Lower leg skin (tissue), 4 donors: ENCODE measurements around the gene RASA1. TPM values are rescaled to one million over a fixed set of nuclear protein-coding genes. Genes with fewer than 3 reads are reported as not detected.

Source experiments
- DNase-seq, 2 donors: peaks; one replicate each; pipeline ENCODE4 v3.0.0-alpha.2; 2019; ENCODE audit warnings: low spot score in 2 of 2
- H3K4me3 ChIP-seq: fragments of 200-600 bp; sonication (generic); 2 replicates; pipeline ENCODE4 v1.5.1; 2017; ENCODE audit warnings: mild to moderate bottlenecking, low read depth; ENCODE audit not compliant: poor library complexity, severe bottlenecking
- POLR2A ChIP-seq, 2 donors: fragments of 450-650 bp; IDR thresholded peaks; one replicate each; pipeline ENCODE4 v1.6.1; 2016 to 2017; ENCODE audit warnings: antibody characterized with exemption in 2 of 2, mild to moderate bottlenecking in 1 of 2, moderate library complexity in 1 of 2
- WGBS, 2 donors: methylation state at CpG; one replicate each; pipeline ENCODE4 v1.1.5; 2018; 5-methylcytosine and 5-hydroxymethylcytosine counted together
- intact Hi-C: fragments of 100-400 bp; cut with DNase I; formaldehyde crosslinking; loops from one replicate; pipeline ENCODE4 v1.15.0; 2023; ENCODE audit warnings: low total_unique reads
- total RNA-seq, 4 donors: library from RNA; depleted of rRNA; stranded (reverse); fragments of >200 nt; gene quantifications; one replicate each; pipeline ENCODE4 v1.1.0, GENCODE V29; 2016
- TF ChIP-seq, protein P1 (sequence below), 3 donors: fragments of 450-650 bp; IDR thresholded peaks; one replicate each; pipeline ENCODE4 v1.5.1; 2016; ENCODE audit warnings: antibody characterized with exemption in 3 of 3, mild to moderate bottlenecking in 3 of 3, moderate library complexity in 2 of 3

The RASA1 gene
- total RNA-seq, 4 donors from 2014 or later: 25.8 to 29.7 (median 28.1) TPM

DNA sequence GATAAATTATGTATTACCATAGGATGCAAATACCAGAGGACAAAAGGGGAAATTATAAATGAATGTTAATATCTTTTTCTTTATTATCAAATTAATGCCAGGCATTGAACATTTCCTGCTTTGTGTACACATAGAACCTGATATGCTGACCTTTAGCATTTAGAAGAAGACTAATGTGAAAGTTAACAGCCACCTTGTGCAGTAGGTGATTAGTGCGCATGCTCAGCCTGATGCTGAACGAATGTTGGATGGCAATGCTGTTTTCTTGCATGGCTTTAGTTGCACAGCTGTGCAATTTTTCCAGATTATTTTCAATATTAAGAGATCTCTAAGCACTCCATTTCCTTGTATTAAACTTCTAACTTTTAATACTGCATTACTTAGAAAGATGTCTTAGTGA lies 99.6 kb downstream of the RASA1 start:
- no peak overlapping the region for H3K4me3 ChIP-seq
- intact Hi-C loops: no loop called here
- 94% methylated on average over 2 of the region's 2 CpGs for WGBS, 2 donors
- DNase-seq: no peak
- TF ChIP-seq, protein P1, sequence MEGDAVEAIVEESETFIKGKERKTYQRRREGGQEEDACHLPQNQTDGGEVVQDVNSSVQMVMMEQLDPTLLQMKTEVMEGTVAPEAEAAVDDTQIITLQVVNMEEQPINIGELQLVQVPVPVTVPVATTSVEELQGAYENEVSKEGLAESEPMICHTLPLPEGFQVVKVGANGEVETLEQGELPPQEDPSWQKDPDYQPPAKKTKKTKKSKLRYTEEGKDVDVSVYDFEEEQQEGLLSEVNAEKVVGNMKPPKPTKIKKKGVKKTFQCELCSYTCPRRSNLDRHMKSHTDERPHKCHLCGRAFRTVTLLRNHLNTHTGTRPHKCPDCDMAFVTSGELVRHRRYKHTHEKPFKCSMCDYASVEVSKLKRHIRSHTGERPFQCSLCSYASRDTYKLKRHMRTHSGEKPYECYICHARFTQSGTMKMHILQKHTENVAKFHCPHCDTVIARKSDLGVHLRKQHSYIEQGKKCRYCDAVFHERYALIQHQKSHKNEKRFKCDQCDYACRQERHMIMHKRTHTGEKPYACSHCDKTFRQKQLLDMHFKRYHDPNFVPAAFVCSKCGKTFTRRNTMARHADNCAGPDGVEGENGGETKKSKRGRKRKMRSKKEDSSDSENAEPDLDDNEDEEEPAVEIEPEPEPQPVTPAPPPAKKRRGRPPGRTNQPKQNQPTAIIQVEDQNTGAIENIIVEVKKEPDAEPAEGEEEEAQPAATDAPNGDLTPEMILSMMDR (IDR thresholded peaks at IDR 0.05): no peak
- TF ChIP-seq POLR2A (IDR thresholded peaks at IDR 0.05): no peak

DNA sequence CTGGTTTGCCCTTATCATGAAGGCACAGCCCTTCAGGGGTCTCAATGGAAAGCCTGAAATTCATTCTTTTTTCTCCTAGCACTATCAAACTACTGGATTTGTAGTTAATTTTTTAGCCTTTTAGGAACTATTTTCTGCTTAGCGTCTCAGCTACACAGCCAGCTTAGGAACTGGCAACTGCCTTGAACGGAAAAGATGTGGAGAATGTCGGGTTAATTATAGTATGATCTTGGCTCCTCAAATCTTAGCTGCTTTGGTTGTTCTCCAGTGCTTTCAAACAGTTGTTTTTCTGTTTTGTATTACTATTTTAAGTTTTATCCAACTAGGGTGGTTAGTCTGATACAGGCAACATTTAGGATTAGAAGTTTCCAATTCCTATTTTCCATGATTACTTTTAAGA lies 100.9 kb downstream of the RASA1 start:
- no peak for TF ChIP-seq POLR2A (IDR thresholded peaks at IDR 0.05)
- TF ChIP-seq, protein P1 (IDR thresholded peaks at IDR 0.05): no peak
- intact Hi-C loops: no loop called here
- WGBS, 2 donors: 76 to 85% methylated on average over 3 of the region's 3 CpGs
- no peak overlapping the region for H3K4me3 ChIP-seq
- DNase-seq: no peak

DNA sequence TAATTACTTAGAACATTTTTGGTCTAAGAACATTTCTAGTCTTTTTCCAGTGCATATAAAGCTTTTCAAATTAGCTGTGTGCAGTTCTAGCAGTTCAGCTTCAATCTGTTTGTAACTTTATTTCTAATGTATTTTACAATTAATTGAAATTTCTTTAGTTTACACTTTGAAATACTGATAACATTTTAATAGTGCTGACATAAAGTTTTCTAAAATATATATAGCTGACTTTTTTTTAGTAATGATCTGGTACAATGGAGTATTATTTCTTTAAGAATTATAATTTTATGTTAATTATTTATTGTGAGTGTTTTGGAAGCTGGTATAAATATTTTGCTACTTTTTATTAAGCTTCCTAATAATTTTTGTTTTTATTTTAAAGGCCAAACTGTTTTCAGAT lies 101.7 kb downstream of the RASA1 start:
- H3K4me3 ChIP-seq: no peak overlapping the region
- intact Hi-C loops: no loop called here
- DNase-seq: no peak
- no peak for TF ChIP-seq POLR2A (IDR thresholded peaks at IDR 0.05)
- TF ChIP-seq, protein P1 (IDR thresholded peaks at IDR 0.05): no peak

DNA sequence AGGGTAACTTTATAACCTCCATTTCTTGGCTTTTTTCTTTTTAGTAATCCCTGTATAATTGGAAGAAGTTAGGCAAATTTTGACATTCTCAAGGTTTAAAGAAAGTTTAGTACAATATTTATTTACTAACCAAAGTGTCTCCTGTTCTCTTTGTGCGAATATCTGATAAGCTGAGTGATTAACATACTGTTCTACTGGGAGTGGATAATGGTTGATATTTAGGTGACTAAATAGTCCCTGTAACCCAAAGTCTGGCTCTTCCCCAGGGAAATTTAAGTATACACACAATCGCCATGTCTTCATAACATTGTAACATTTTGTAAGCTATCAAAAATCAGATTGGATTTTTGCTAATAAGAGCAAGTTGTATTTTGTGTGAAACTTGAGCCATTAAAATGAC lies 105.0 kb downstream of the RASA1 start:
- TF ChIP-seq POLR2A (IDR thresholded peaks at IDR 0.05): no peak
- TF ChIP-seq, protein P1 (IDR thresholded peaks at IDR 0.05): no peak
- no peak for DNase-seq
- 87 to 93% methylated on average over 2 of the region's 2 CpGs for WGBS, 2 donors
- no peak overlapping the region for H3K4me3 ChIP-seq
- intact Hi-C loops: no loop called here

DNA sequence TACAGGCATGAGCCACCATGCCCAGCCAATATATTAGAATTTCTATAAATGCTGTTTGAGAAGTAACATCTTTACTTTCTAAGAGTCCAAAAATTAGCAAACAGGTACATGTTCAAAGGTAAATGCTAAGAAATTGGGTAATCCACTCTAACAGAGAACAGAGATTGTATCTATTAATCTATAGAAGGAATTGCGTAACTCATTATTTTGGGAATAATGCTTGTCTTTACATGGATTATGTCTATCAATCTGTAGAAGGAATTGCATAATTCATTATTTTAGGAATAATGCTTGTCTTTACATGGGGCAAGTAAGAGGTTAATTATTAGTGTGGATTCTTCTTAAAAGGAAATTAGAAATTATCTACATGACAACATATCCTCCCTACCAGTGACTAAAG lies 114.5 kb downstream of the RASA1 start:
- TF ChIP-seq POLR2A (IDR thresholded peaks at IDR 0.05): no peak
- TF ChIP-seq, protein P1 (IDR thresholded peaks at IDR 0.05): no peak
- WGBS, 2 donors: 94 to 100% methylated on average over 1 of the region's 1 CpG
- intact Hi-C loops: no loop called here
- no peak for DNase-seq
- H3K4me3 ChIP-seq: no peak overlapping the region

DNA sequence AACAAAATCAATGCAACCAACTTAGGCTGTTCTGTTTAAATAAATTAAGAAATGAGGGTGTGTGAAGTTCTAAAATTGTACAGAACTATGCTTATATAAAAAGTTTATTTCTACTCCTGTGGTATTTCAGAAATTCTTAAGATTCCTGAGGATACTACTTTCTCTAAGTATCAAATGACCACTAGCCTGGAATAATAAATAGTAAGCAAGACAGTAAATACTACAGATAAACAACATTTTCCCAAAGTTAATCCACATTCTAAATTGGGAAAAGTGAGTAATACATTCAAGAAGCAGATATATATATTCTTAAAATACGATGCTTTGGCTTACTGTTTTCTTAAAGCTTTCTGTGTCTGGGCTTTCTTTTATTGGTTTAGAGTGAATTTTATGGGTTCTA lies 115.5 kb downstream of the RASA1 start:
- intact Hi-C loops: no loop called here
- no peak overlapping the region for H3K4me3 ChIP-seq
- no peak for TF ChIP-seq POLR2A (IDR thresholded peaks at IDR 0.05)
- TF ChIP-seq, protein P1 (IDR thresholded peaks at IDR 0.05): no peak
- 84 to 98% methylated on average over 1 of the region's 1 CpG for WGBS, 2 donors
- DNase-seq: no peak
